Kidney (tissue), 14 donors: ENCODE measurements around the gene PTPRM. TPM values are rescaled to one million over a fixed set of nuclear protein-coding genes. Genes with fewer than 3 reads are reported as not detected.

Experiments
- DNase-seq, 5 donors: peaks; one replicate each; pipeline ENCODE4 v3.0.0-alpha.2; 2013 to 2020
- FAIRE-seq: peaks from 2 replicates; lab custom pipeline; 2012; peaks lifted over from hg19 to GRCh38; lab: Jason Lieb, UNC
- H3K27ac ChIP-seq, 2 donors: one replicate each; pipeline ENCODE4 v1.7.0; 2013; ENCODE audit warnings: low read depth in 2 of 2, low read length in 2 of 2, inconsistent platforms in 1 of 2
- H3K27me3 ChIP-seq: one replicate; pipeline ENCODE4 v1.7.1; 2013; ENCODE audit warnings: low read length, inconsistent platforms; ENCODE audit not compliant: control insufficient read depth, insufficient read depth
- H3K36me3 ChIP-seq, 3 donors: one replicate each; pipeline versions ENCODE4 v1.7.0 to v1.7.1; 2013; ENCODE audit warnings: low read length in 3 of 3, control low read depth in 1 of 3, inconsistent platforms in 1 of 3; ENCODE audit not compliant: insufficient read depth in 3 of 3, control insufficient read depth in 2 of 3
- H3K4me1 ChIP-seq, 3 donors: one replicate each; pipeline versions ENCODE4 v1.7.0 to v1.7.1; 2013; ENCODE audit warnings: low read length in 3 of 3, inconsistent platforms in 1 of 3, low read depth in 1 of 3; ENCODE audit not compliant: control insufficient read depth in 2 of 3, insufficient read depth in 2 of 3
- H3K4me3 ChIP-seq, 3 donors: one replicate each; pipeline versions ENCODE4 v1.7.0 to v1.8.1; 2013; ENCODE audit warnings: low read length in 3 of 3, control low read depth in 1 of 3, inconsistent platforms in 1 of 3
- H3K9ac ChIP-seq, 3 donors: one replicate each; pipeline versions ENCODE4 v1.7.0 to v1.7.1; 2013; ENCODE audit warnings: low read length in 3 of 3, control low read depth in 1 of 3, inconsistent platforms in 1 of 3
- H3K9me3 ChIP-seq, 3 donors: one replicate each; pipeline versions ENCODE4 v1.7.0 to v1.7.1; 2013; ENCODE audit warnings: low read length in 3 of 3, control low read depth in 1 of 3, inconsistent platforms in 1 of 3; ENCODE audit not compliant: control insufficient read depth in 2 of 3, insufficient read depth in 1 of 3
- intact Hi-C: fragments of 100-400 bp; cut with DNase I; formaldehyde crosslinking; loops from one replicate; pipeline ENCODE4 v1.11.1; 2022
- polyA plus RNA-seq: library from polyadenylated mRNA; stranded (reverse); fragments of 350-450 nt; fragmentation: Illumina TruSeq; extraction: RNeasy Lipid Tissue Mini Kit (QIAGEN cat#74804); gene quantifications from one replicate; pipeline ENCODE4 v1.2.3, GENCODE V29; 2014; ENCODE audit warnings: low read depth, low replicate concordance; ENCODE audit not compliant: insufficient read depth
- total RNA-seq: library from RNA; stranded (reverse); fragmentation: NEBNext Ultra II Directional; extraction: Animal tissue kit (Norgen Biotek cat#: 25700); gene quantifications from one replicate; pipeline ENCODE4 v1.2.1, GENCODE V29; 2021
- TF ChIP-seq, protein P1 (sequence below): IDR thresholded peaks from 3 replicates; pipeline ENCODE4 v1.5.1; 2012; ENCODE audit warnings: mild to moderate bottlenecking, moderate library complexity, borderline replicate concordance; ENCODE audit not compliant: insufficient read depth; ENCODE audit errors: extremely low read depth
- donor health status: control.
- donor health status: control.
- donor health status: control.
- donor health status: control.
- donor health status: control.
- donor health status: DM: yes; HTN: yes; CAD: no.
- donor health status: Normal renal cell carcinoma (clear cell type).

PTPRM gene
- total and polyA plus RNA-seq, 2 donors from 2014 or later, result 52.4 to 98.9 TPM

DNA sequence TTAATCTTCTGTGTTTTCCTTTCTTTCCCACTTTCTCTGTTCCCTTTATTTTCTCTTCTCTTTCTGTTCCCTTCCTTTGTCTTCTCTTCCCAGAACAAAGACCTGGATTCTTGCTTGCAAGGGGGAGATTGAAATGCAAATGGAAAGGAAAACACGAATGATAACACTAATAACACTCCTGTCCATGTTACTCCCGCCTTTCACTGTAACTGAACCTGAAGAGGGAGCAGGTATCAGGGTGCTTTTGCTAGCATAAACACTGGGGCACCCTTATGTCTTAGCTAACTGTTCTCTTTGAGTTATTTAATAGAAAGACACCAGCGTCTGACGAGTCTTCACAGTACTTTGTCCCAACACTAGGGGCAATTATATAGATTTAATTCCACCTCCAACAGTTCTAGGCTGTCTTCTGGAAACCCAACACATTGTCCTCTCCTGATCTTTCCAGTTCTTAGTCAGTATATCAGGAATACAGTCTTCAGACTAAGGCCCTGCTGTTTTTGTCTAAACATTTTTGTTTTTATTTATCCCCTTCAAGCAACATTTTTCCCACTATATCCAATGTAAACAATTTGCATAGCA is 99.2 kb downstream of the PTPRM start:
- Histone ChIP-seq H3K27ac (no peak overlapping the region), H3K9ac (no peak overlapping the region)
- FAIRE-seq, result no peak

DNA sequence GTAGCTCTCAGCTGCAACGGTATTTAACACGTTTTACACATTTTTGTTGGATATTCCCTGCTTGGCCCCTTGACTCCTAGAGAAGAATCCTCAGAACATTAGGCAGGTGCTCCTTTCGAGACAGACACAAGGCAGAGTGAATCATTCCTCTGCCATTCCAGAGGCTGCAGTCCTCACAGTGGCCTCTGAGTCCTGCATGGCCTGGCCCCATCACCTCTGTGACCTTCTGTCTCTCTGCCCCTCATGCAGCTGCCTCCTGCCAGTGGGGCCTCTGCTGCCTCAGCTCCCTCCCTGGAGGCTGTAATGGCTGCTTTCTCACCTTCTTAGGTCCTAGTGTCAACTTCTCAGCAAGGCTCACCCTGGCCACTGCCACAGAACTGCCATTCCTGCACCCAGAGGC is 101.3 kb downstream of the PTPRM start:
- DNase-seq (no peak), FAIRE-seq (no peak)
- H3K9ac ChIP-seq, result no peak overlapping the region
- TF ChIP-seq, protein P1, sequence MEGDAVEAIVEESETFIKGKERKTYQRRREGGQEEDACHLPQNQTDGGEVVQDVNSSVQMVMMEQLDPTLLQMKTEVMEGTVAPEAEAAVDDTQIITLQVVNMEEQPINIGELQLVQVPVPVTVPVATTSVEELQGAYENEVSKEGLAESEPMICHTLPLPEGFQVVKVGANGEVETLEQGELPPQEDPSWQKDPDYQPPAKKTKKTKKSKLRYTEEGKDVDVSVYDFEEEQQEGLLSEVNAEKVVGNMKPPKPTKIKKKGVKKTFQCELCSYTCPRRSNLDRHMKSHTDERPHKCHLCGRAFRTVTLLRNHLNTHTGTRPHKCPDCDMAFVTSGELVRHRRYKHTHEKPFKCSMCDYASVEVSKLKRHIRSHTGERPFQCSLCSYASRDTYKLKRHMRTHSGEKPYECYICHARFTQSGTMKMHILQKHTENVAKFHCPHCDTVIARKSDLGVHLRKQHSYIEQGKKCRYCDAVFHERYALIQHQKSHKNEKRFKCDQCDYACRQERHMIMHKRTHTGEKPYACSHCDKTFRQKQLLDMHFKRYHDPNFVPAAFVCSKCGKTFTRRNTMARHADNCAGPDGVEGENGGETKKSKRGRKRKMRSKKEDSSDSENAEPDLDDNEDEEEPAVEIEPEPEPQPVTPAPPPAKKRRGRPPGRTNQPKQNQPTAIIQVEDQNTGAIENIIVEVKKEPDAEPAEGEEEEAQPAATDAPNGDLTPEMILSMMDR, result no peak
- H3K27me3 ChIP-seq, result no peaks in the 10 kb centered on the region
- H3K9me3 ChIP-seq, result no peaks in the 10 kb centered on the region
- no peak overlapping the region for H3K27ac ChIP-seq
- no peak overlapping the region for H3K4me3 ChIP-seq
- intact Hi-C loops, result no loop called here
- H3K4me1 ChIP-seq, result peaks cover 0 to 7% (median 7%) of the 10 kb centered on the region in 3 donors
- no peaks in the 10 kb centered on the region for H3K36me3 ChIP-seq

More for the DNA sequence above, 99.2 kb downstream of the PTPRM start:
- DNase-seq, result no peak
- Histone ChIP-seq H3K4me3 (no peak overlapping the region), H3K9me3 (no peaks in the 10 kb centered on the region), H3K36me3 (no peaks in the 10 kb centered on the region), H3K27me3 (no peaks in the 10 kb centered on the region), H3K4me1 (peaks cover 0 to 7% (median 7%) of the 10 kb centered on the region in 3 donors)
- intact Hi-C loops, result no loop called here
- TF ChIP-seq, protein P1, result no peak

DNA sequence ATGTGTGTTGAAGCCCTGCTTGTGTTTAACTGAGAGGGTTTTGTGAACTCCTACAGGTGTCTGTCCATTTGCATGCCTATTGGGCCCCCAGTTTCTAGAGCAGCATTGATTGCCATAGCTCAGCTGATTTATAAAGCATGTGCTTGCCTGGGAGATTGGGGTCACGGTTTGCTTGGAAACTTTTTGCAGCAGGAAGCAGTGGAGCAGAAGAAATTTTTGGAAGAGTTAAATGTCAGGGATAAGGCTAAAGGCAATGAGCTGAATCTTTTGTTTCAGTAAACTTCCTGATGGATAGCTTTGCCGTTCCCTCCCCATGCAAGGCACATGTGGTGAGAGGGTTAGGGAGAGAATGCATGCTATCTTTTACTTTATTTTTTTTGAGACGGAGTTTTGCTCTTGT is 102.2 kb downstream of the PTPRM start:
- Histone ChIP-seq H3K9ac (no peak overlapping the region), H3K9me3 (no peaks in the 10 kb centered on the region), H3K36me3 (no peaks in the 10 kb centered on the region), H3K4me3 (no peak overlapping the region), H3K27ac (no peak overlapping the region), H3K27me3 (no peaks in the 10 kb centered on the region), H3K4me1 (peaks cover 0 to 7% (median 7%) of the 10 kb centered on the region in 3 donors)
- DNase-seq (peak in 3 of 5 donors; percentile 24 to 70 (median 69)), FAIRE-seq (no peak)
- intact Hi-C loops, result no loop called here
- TF ChIP-seq, protein P1, result no peak
